A673 (cell line): Measurements from ENCODE around the gene ENKD1. TPM values are rescaled to one million over a fixed set of nuclear protein-coding genes. Genes with fewer than 3 reads are reported as not detected.

Source experiments
- BruUV-seq: library from RNA; stranded (reverse); fragments of 400-500 nt; replicated peaks from 2 replicates; lab custom pipeline; 2021; lab: Mats Ljungman, UMichigan
- CTCF ChIA-PET: fragments of 300-600 bp; sonication (Branson Sonifier 250); formaldehyde crosslinking; loops from one replicate; lab custom pipeline; 2022; ENCODE audit warnings: antibody characterized with exemption; lab: Charles Lee
- POLR2A ChIA-PET: fragments of 300-600 bp; sonication (Branson Sonifier 250); formaldehyde crosslinking; loops from one replicate; lab custom pipeline; 2022; ENCODE audit warnings: antibody characterized with exemption; ENCODE audit not compliant: low non-redundant PET; lab: Charles Lee
- DNase-seq: peaks from one replicate; pipeline ENCODE4 v3.0.0-alpha.2; 2015; ENCODE audit warnings: low spot score
- H3K27ac ChIP-seq: fragments of 200-600 bp; sonication (generic); 2 replicates; pipeline ENCODE4 v1.5.1; 2016; ENCODE audit warnings: mixed run types, low read depth, mild to moderate bottlenecking, mixed read lengths, antibody characterized with exemption, low read length; ENCODE audit not compliant: poor library complexity, severe bottlenecking
- H3K27me3 ChIP-seq: fragments of 200-600 bp; sonication (generic); replicated peaks from 2 replicates; pipeline ENCODE4 v1.6.1; 2017; ENCODE audit warnings: mixed run types, low read depth, mild to moderate bottlenecking, mixed read lengths, antibody characterized with exemption, low read length; ENCODE audit not compliant: insufficient read depth, poor library complexity
- H3K36me3 ChIP-seq: fragments of 200-600 bp; sonication (generic); 2 replicates; pipeline ENCODE4 v1.6.1; 2016; ENCODE audit warnings: mixed run types, mild to moderate bottlenecking, mixed read lengths, antibody characterized with exemption, low read length; ENCODE audit not compliant: insufficient read depth, poor library complexity, severe bottlenecking
- H3K4me1 ChIP-seq: fragments of 200-600 bp; sonication (generic); 2 replicates; pipeline ENCODE4 v1.6.1; 2017; ENCODE audit warnings: mixed run types, mild to moderate bottlenecking, mixed read lengths, antibody characterized with exemption, low read length; ENCODE audit not compliant: insufficient read depth, poor library complexity, severe bottlenecking
- H3K4me3 ChIP-seq: fragments of 200-600 bp; sonication (generic); 2 replicates; pipeline ENCODE4 v1.5.1; 2016; ENCODE audit warnings: low read depth, mixed run types, mild to moderate bottlenecking, mixed read lengths, low read length; ENCODE audit not compliant: poor library complexity, severe bottlenecking
- H3K9me3 ChIP-seq: fragments of 200-600 bp; sonication (generic); 2 replicates; pipeline ENCODE4 v1.6.1; 2016; ENCODE audit warnings: mixed run types, low read depth, mild to moderate bottlenecking, mixed read lengths, antibody characterized with exemption, low read length; ENCODE audit not compliant: poor library complexity, severe bottlenecking
- EZH2 ChIP-seq: fragments of 200-600 bp; sonication (generic); IDR thresholded peaks from 2 replicates; pipeline ENCODE4 v1.6.1; 2017; ENCODE audit warnings: borderline replicate concordance, low read depth, mild to moderate bottlenecking, mixed read lengths, antibody characterized with exemption, low read length; ENCODE audit not compliant: poor library complexity, severe bottlenecking
- intact Hi-C: fragments of 100-400 bp; cut with micrococcal nuclease; formaldehyde crosslinking; loops from one replicate; pipeline ENCODE4 v1.10.0; 2022; ENCODE audit not compliant: unreplicated experiment
- total RNA-seq: library from RNA; stranded (reverse); gene quantifications from 2 replicates; pipeline ENCODE4 v1.2.3, GENCODE V29; 2021
- TF ChIP-seq, protein P1 (sequence below): fragments of 300-800, 200-600 bp; sonication (generic); conservative IDR thresholded peaks from 2 replicates; pipeline ENCODE4 v1.5.1; 2017; ENCODE audit warnings: low read depth, mild to moderate bottlenecking, antibody characterized with exemption, low read length, moderate library complexity, mixed read lengths

Gene ENKD1
- total RNA-seq, 1 experiment from 2014 or later: 8.5 TPM

DNA sequence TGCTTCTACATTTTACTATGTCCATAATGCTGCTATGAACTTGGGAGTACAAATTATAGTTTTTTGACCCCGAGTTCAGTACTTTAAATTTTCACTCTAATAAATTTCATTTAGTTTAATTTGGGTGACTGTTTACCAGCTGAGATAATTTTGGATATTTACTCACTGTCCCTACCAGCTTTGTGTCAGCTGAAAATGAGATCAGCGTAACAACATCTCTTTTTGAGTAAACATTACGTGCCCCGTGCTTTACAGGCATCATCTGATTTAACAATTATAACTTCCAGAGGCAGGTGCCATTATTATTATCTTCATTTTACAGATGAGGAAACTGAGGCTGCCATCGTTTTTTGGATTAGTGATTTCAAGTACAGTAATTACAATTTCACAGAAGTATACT is 37.6 kb upstream of the ENKD1 start:
- DNase-seq: no peak
- intact Hi-C loops: no loop called here
- H3K4me1 ChIP-seq: no peaks in the 10 kb centered on the region
- no peak for TF ChIP-seq EZH2
- TF ChIP-seq, protein P1, sequence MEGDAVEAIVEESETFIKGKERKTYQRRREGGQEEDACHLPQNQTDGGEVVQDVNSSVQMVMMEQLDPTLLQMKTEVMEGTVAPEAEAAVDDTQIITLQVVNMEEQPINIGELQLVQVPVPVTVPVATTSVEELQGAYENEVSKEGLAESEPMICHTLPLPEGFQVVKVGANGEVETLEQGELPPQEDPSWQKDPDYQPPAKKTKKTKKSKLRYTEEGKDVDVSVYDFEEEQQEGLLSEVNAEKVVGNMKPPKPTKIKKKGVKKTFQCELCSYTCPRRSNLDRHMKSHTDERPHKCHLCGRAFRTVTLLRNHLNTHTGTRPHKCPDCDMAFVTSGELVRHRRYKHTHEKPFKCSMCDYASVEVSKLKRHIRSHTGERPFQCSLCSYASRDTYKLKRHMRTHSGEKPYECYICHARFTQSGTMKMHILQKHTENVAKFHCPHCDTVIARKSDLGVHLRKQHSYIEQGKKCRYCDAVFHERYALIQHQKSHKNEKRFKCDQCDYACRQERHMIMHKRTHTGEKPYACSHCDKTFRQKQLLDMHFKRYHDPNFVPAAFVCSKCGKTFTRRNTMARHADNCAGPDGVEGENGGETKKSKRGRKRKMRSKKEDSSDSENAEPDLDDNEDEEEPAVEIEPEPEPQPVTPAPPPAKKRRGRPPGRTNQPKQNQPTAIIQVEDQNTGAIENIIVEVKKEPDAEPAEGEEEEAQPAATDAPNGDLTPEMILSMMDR: no peak
- no peaks in the 10 kb centered on the region for H3K9me3 ChIP-seq
- POLR2A ChIA-PET: no interaction called here
- H3K4me3 ChIP-seq: no peak overlapping the region
- CTCF ChIA-PET: no interaction called here
- no TSS peak for BruUV-seq
- no peaks in the 10 kb centered on the region for H3K27me3 ChIP-seq
- H3K27ac ChIP-seq: no peak overlapping the region
- H3K36me3 ChIP-seq: no peaks in the 10 kb centered on the region

GRCh38 chr16:67703626-67704025 is 37.1 kb upstream of the ENKD1 start:
- Histone ChIP-seq H3K9me3 (no peaks in the 10 kb centered on the region), H3K4me3 (no peak overlapping the region), H3K27me3 (no peaks in the 10 kb centered on the region), H3K27ac (no peak overlapping the region), H3K4me1 (no peaks in the 10 kb centered on the region), H3K36me3 (no peaks in the 10 kb centered on the region)
- no peak for TF ChIP-seq EZH2
- TF ChIP-seq, protein P1: no peak
- intact Hi-C loops: no loop called here
- ChIA-PET CTCF (no interaction called here), POLR2A (no interaction called here)
- no TSS peak for BruUV-seq
- no peak for DNase-seq

GRCh38 chr16:67702130-67702529 is 35.6 kb upstream of the ENKD1 start:
- H3K27me3 ChIP-seq: no peaks in the 10 kb centered on the region
- H3K27ac ChIP-seq: no peak overlapping the region
- no peaks in the 10 kb centered on the region for H3K36me3 ChIP-seq
- POLR2A ChIA-PET: no interaction called here
- intact Hi-C loops: no loop called here
- no TSS peak for BruUV-seq
- no peak overlapping the region for H3K4me3 ChIP-seq
- H3K9me3 ChIP-seq: no peaks in the 10 kb centered on the region
- no peak for DNase-seq
- CTCF ChIA-PET: no interaction called here
- no peaks in the 10 kb centered on the region for H3K4me1 ChIP-seq
- no peak for TF ChIP-seq EZH2
- TF ChIP-seq, protein P1: no peak
